Activated B cell treated with CpG ODN at 0.5 μM for 24 hours (primary cell): ENCODE data around the gene GNB1L. TPM values are rescaled to one million over a fixed set of nuclear protein-coding genes. Genes with fewer than 3 reads are reported as not detected.

ENCODE experiments used
- ATAC-seq: fragments of 200-7000 bp; cut with Tn5 transposase; one replicate; pipeline ENCODE4 v1.10.0; 2021; ENCODE audit warnings: low read depth, mild to moderate bottlenecking, moderate library complexity
- CTCF ChIA-PET: fragments of 350-600 bp; sonication (Branson Sonifier 250); formaldehyde crosslinking; loops from one replicate; lab custom pipeline; 2021; ENCODE audit warnings: antibody characterized with exemption; lab: Charles Lee
- POLR2A ChIA-PET: fragments of 350-600 bp; sonication (Branson Sonifier 250); formaldehyde crosslinking; loops from one replicate; lab custom pipeline; 2021; ENCODE audit warnings: antibody characterized with exemption; lab: Charles Lee
- DNase-seq: peaks from one replicate; pipeline ENCODE4 v3.0.0; 2022
- H3K27ac Mint-ChIP-seq: one replicate; pipeline ENCODE4 v1.8.0; 2020; ENCODE audit warnings: mixed read lengths
- H3K27me3 Mint-ChIP-seq: one replicate; pipeline ENCODE4 v1.8.0; 2021; ENCODE audit warnings: mixed read lengths
- H3K36me3 Mint-ChIP-seq: one replicate; pipeline ENCODE4 v1.8.0; 2021; ENCODE audit warnings: low read depth, mixed read lengths
- H3K4me1 Mint-ChIP-seq: one replicate; pipeline ENCODE4 v1.8.0; 2021; ENCODE audit warnings: mixed read lengths
- H3K4me3 Mint-ChIP-seq: one replicate; pipeline ENCODE4 v1.8.0; 2020; ENCODE audit warnings: mild to moderate bottlenecking, mixed read lengths
- H3K9me3 Mint-ChIP-seq: one replicate; pipeline ENCODE4 v1.8.0; 2020; ENCODE audit warnings: mixed read lengths
- CTCF ChIP-seq: fragments of 200-600 bp; IDR thresholded peaks from one replicate; pipeline ENCODE4 v1.8.0; 2022; ENCODE audit warnings: antibody characterized with exemption, mild to moderate bottlenecking
- intact Hi-C: fragments of 100-400 bp; cut with micrococcal nuclease; formaldehyde crosslinking; loops from one replicate; pipeline ENCODE4 v1.15.1; 2024
- total RNA-seq: library from RNA; stranded (reverse); gene quantifications from 2 replicates; pipeline ENCODE4 v1.2.3, GENCODE V29; 2022

GNB1L gene
- total RNA-seq, 1 donor from 2014 or later, result 6.3 TPM

GRCh38 chr22:19786959-19787848, 67.5 kb downstream of the GNB1L start:
- Mint-ChIP-seq H3K36me3 (peaks cover 18% of the 10 kb centered on the region), H3K9me3 (peaks cover 5% of the 10 kb centered on the region), H3K27me3 (peaks cover 6% of the 10 kb centered on the region), H3K4me3 (no peak overlapping the region), H3K27ac (no peak overlapping the region), H3K4me1 (no peaks in the 10 kb centered on the region)
- CTCF ChIA-PET, result no interaction called here
- DNase-seq (no peak), ATAC-seq (no peak)
- no peak for TF ChIP-seq CTCF
- intact Hi-C loops, result no loop called here
- POLR2A ChIA-PET, result no interaction called here

- Mint-ChIP-seq H3K9me3 (peaks cover 2% of the 10 kb centered on the region), H3K4me1 (no peaks in the 10 kb centered on the region), H3K27ac (no peak overlapping the region), H3K27me3 (peaks cover 8% of the 10 kb centered on the region), H3K4me3 (no peak overlapping the region), H3K36me3 (peaks cover 10% of the 10 kb centered on the region)
- no peak for TF ChIP-seq CTCF
- ChIA-PET CTCF (no interaction called here), POLR2A (no interaction called here)
- no peak for DNase-seq
- ATAC-seq, result no peak
- intact Hi-C loops, result no loop called here
Observed at GRCh38 chr22:19786264-19786585, 68.4 kb downstream of the GNB1L start.

GRCh38 chr22:19785461-19786263, 69.0 kb downstream of the GNB1L start:
- Mint-ChIP-seq H3K9me3 (peaks cover 2% of the 10 kb centered on the region), H3K36me3 (peaks cover 9% of the 10 kb centered on the region), H3K4me3 (no peak overlapping the region), H3K27ac (no peak overlapping the region), H3K4me1 (no peaks in the 10 kb centered on the region), H3K27me3 (peaks cover 8% of the 10 kb centered on the region)
- TF ChIP-seq CTCF, result no peak
- CTCF ChIA-PET, result no interaction called here
- ATAC-seq, result no peak
- intact Hi-C loops, result no loop called here
- no peak for DNase-seq
- POLR2A ChIA-PET, result no interaction called here

- intact Hi-C loops, result no loop called here
- DNase-seq, result no peak
- Mint-ChIP-seq H3K27ac (no peak overlapping the region), H3K4me1 (peaks cover 5% of the 10 kb centered on the region), H3K36me3 (no peaks in the 10 kb centered on the region), H3K9me3 (no peaks in the 10 kb centered on the region), H3K4me3 (no peak overlapping the region), H3K27me3 (peaks cover 15% of the 10 kb centered on the region)
- ATAC-seq, result no peak
- no peak for TF ChIP-seq CTCF
- POLR2A ChIA-PET, result no interaction called here
- CTCF ChIA-PET, result no interaction called here
Observed at GRCh38 chr22:19784384-19785175, 70.1 kb downstream of the GNB1L start.
